Activated CD4-positive, alpha-beta T cell treated with anti-CD3 and anti-CD28 coated beads, Interleukin-2, amount 10 ng/mL, durations not matched to agents 24 days and 14 days (primary cell): ENCODE measurements around the gene ATP8A1. TPM values are rescaled to one million over a fixed set of nuclear protein-coding genes. Genes with fewer than 3 reads are reported as not detected.
"Not testable (repeated sequence)": the region's sequence is repeated elsewhere in the genome, so short reads cannot be mapped to it uniquely, and the experiment has no call there.

Experiments
- DNase-seq: peaks from one replicate; pipeline ENCODE4 v3.0.0; 2022
- H3K27ac Mint-ChIP-seq: one replicate; pipeline ENCODE4 v1.8.0; 2022; ENCODE audit warnings: mild to moderate bottlenecking, mixed read lengths
- H3K27me3 Mint-ChIP-seq: one replicate; pipeline ENCODE4 v1.8.0; 2022; ENCODE audit warnings: mixed read lengths
- H3K36me3 Mint-ChIP-seq: one replicate; pipeline ENCODE4 v1.8.0; 2022; ENCODE audit warnings: low read depth, mild to moderate bottlenecking, mixed read lengths
- H3K4me1 Mint-ChIP-seq: one replicate; pipeline ENCODE4 v1.8.0; 2021; ENCODE audit warnings: mixed read lengths
- H3K4me3 Mint-ChIP-seq: one replicate; pipeline ENCODE4 v1.8.0; 2022; ENCODE audit warnings: mild to moderate bottlenecking, moderate library complexity, mixed read lengths
- H3K9me3 Mint-ChIP-seq: one replicate; pipeline ENCODE4 v1.8.0; 2021; ENCODE audit warnings: mixed read lengths
- intact Hi-C: fragments of 100-400 bp; cut with micrococcal nuclease; formaldehyde crosslinking; loops from one replicate; pipeline ENCODE4 v1.15.1; 2023
- total RNA-seq: library from RNA; stranded (reverse); gene quantifications from 2 replicates; pipeline ENCODE4 v1.2.3, GENCODE V29; 2022

ATP8A1 gene
- 21.8 and 24.3 TPM in 2 replicates for total RNA-seq

- Mint-ChIP-seq H3K4me1 (peaks cover 42% of the 10 kb centered on the region), H3K27ac (peak within 1 kb of the TSS; percentile 98)
Observed at GRCh38 chr4:42656944-42657792, at the start of gene ATP8A1. ATP8A1 (minus strand) TSS chr4:42657105; CDS start chr4:42656873, 232 bp downstream.

GRCh38 chr4:42706086-42706485 is 49.2 kb upstream of the ATP8A1 start:
- Mint-ChIP-seq H3K4me1 (no peaks in the 10 kb centered on the region), H3K9me3 (no peaks in the 10 kb centered on the region), H3K4me3 (no peak overlapping the region), H3K27ac (no peak overlapping the region), H3K36me3 (no peaks in the 10 kb centered on the region), H3K27me3 (peaks cover 2% of the 10 kb centered on the region)
- intact Hi-C loops: no loop called here
- no peak for DNase-seq

More at GRCh38 chr4:42656944-42657792, at the start of gene ATP8A1:
- H3K27me3 Mint-ChIP-seq: peaks cover 2% of the 10 kb centered on the region
- H3K9me3 Mint-ChIP-seq: peaks cover 12% of the 10 kb centered on the region
- intact Hi-C loops: loop anchor here (1.0 to 10.0 kb wide), 3 partner anchors 15 to 262 kb away; partner anchors contain the start of gene SHISA3
- peak; percentile 98 for DNase-seq
- peaks cover 19% of the 10 kb centered on the region for H3K36me3 Mint-ChIP-seq
- H3K4me3 Mint-ChIP-seq: peak within 1 kb of the TSS; percentile 97

- Mint-ChIP-seq H3K4me3 (no peak overlapping the region), H3K4me1 (no peaks in the 10 kb centered on the region), H3K9me3 (peaks cover 2% of the 10 kb centered on the region), H3K27ac (no peak overlapping the region), H3K36me3 (no peaks in the 10 kb centered on the region), H3K27me3 (no peaks in the 10 kb centered on the region)
- no peak for DNase-seq
- intact Hi-C loops: no loop called here
Observed at GRCh38 chr4:42703813-42704212, 46.9 kb upstream of the ATP8A1 start.

GRCh38 chr4:42702895-42703294 is 46.0 kb upstream of the ATP8A1 start:
- intact Hi-C loops: no loop called here
- H3K4me3 Mint-ChIP-seq: no peak overlapping the region

GRCh38 chr4:42701780-42702179 is 44.9 kb upstream of the ATP8A1 start:
- H3K4me1 Mint-ChIP-seq, intact Hi-C loops, DNase-seq, H3K4me3 Mint-ChIP-seq, H3K36me3 Mint-ChIP-seq, H3K27ac Mint-ChIP-seq, H3K9me3 Mint-ChIP-seq, H3K27me3 Mint-ChIP-seq: not testable (repeated sequence)

More at GRCh38 chr4:42702895-42703294, 46.0 kb upstream of the ATP8A1 start:
- H3K9me3 Mint-ChIP-seq: peaks cover 6% of the 10 kb centered on the region
- no peak for DNase-seq
- no peaks in the 10 kb centered on the region for H3K4me1 Mint-ChIP-seq
- no peaks in the 10 kb centered on the region for H3K27me3 Mint-ChIP-seq
- H3K27ac Mint-ChIP-seq: no peak overlapping the region
- H3K36me3 Mint-ChIP-seq: no peaks in the 10 kb centered on the region

- no peak overlapping the region for H3K27ac Mint-ChIP-seq
Observed at GRCh38 chr4:42690537-42690936, 33.6 kb upstream of the ATP8A1 start.

GRCh38 chr4:42683393-42683792 is 26.5 kb upstream of the ATP8A1 start:
- Mint-ChIP-seq H3K4me3 (no peak overlapping the region), H3K27ac (no peak overlapping the region), H3K9me3 (peaks cover 9% of the 10 kb centered on the region), H3K4me1 (peaks cover 2% of the 10 kb centered on the region), H3K36me3 (no peaks in the 10 kb centered on the region), H3K27me3 (no peaks in the 10 kb centered on the region)
- intact Hi-C loops: no loop called here
- no peak for DNase-seq

More at GRCh38 chr4:42690537-42690936, 33.6 kb upstream of the ATP8A1 start:
- peaks cover 2% of the 10 kb centered on the region for H3K27me3 Mint-ChIP-seq
- no peak for DNase-seq
- H3K9me3 Mint-ChIP-seq: peaks cover 1% of the 10 kb centered on the region
- H3K4me1 Mint-ChIP-seq: no peaks in the 10 kb centered on the region
- H3K4me3 Mint-ChIP-seq: no peak overlapping the region
- intact Hi-C loops: no loop called here
- no peaks in the 10 kb centered on the region for H3K36me3 Mint-ChIP-seq

GRCh38 chr4:42678512-42678911 is 21.6 kb upstream of the ATP8A1 start:
- H3K4me1 Mint-ChIP-seq: peaks cover 4% of the 10 kb centered on the region
- no peaks in the 10 kb centered on the region for H3K27me3 Mint-ChIP-seq
- no peak overlapping the region for H3K4me3 Mint-ChIP-seq
- DNase-seq: no peak
- intact Hi-C loops: no loop called here
- peaks cover 4% of the 10 kb centered on the region for H3K9me3 Mint-ChIP-seq
- no peak overlapping the region for H3K27ac Mint-ChIP-seq
- H3K36me3 Mint-ChIP-seq: no peaks in the 10 kb centered on the region

- intact Hi-C loops: no loop called here
- Mint-ChIP-seq H3K4me3 (no peak overlapping the region), H3K27me3 (no peaks in the 10 kb centered on the region), H3K4me1 (peaks cover 23% of the 10 kb centered on the region), H3K9me3 (peaks cover 9% of the 10 kb centered on the region), H3K27ac (no peak overlapping the region), H3K36me3 (peaks cover 2% of the 10 kb centered on the region)
- no peak for DNase-seq
Observed at GRCh38 chr4:42676066-42676951, 19.4 kb upstream of the ATP8A1 start.

GRCh38 chr4:42673082-42673425 is 16.1 kb upstream of the ATP8A1 start:
- peak overlapping the region; percentile 54 for H3K4me3 Mint-ChIP-seq
- peak overlapping the region; percentile 88 for H3K27ac Mint-ChIP-seq
- intact Hi-C loops: loop anchor here (2.0 kb wide), 1 partner anchor 32 kb away; no protein-coding TSS in a partner anchor
- DNase-seq: no peak
- H3K27me3 Mint-ChIP-seq: no peaks in the 10 kb centered on the region
- H3K36me3 Mint-ChIP-seq: peaks cover 5% of the 10 kb centered on the region
- H3K9me3 Mint-ChIP-seq: peaks cover 10% of the 10 kb centered on the region
- H3K4me1 Mint-ChIP-seq: peaks cover 33% of the 10 kb centered on the region

- H3K4me3 Mint-ChIP-seq: peak overlapping the region; percentile 54
- intact Hi-C loops: loop anchor here (1.0 to 2.0 kb wide), 3 partner anchors 15 to 44 kb away; partner anchors contain the start of gene ATP8A1
Observed at GRCh38 chr4:42672359-42673081, 15.6 kb upstream of the ATP8A1 start.

GRCh38 chr4:42671431-42672194 is 14.7 kb upstream of the ATP8A1 start:
- H3K4me3 Mint-ChIP-seq: peak overlapping the region; percentile 42
- DNase-seq: peak; percentile 78
- H3K9me3 Mint-ChIP-seq: peaks cover 10% of the 10 kb centered on the region
- H3K27ac Mint-ChIP-seq: peak overlapping the region; percentile 88
- H3K27me3 Mint-ChIP-seq: peaks cover under 1% of the 10 kb centered on the region
- H3K4me1 Mint-ChIP-seq: peaks cover 35% of the 10 kb centered on the region
- H3K36me3 Mint-ChIP-seq: peaks cover 5% of the 10 kb centered on the region
- intact Hi-C loops: loop anchor here (1.0 to 2.0 kb wide), 3 partner anchors 14 to 43 kb away; partner anchors contain the start of gene ATP8A1

More at GRCh38 chr4:42672359-42673081, 15.6 kb upstream of the ATP8A1 start:
- no peaks in the 10 kb centered on the region for H3K27me3 Mint-ChIP-seq
- H3K9me3 Mint-ChIP-seq: peaks cover 10% of the 10 kb centered on the region
- DNase-seq: no peak
- H3K27ac Mint-ChIP-seq: peak overlapping the region; percentile 88
- H3K4me1 Mint-ChIP-seq: peaks cover 33% of the 10 kb centered on the region
- peaks cover 5% of the 10 kb centered on the region for H3K36me3 Mint-ChIP-seq
